SK-N-SH treated with all-trans-retinoic acid at 6 μM for 48 hours (cell line): ENCODE data around the gene GALNTL6.

Experiments used
- ARNTL ChIP-seq: fragments of 450-650 bp; formaldehyde crosslinking; IDR thresholded peaks from 2 replicates; pipeline ENCODE4 v1.5.0; 2020; ENCODE audit warnings: low read depth, mild to moderate bottlenecking, moderate library complexity, borderline replicate concordance
- CSRNP3 ChIP-seq: fragments of 250-450 bp; sonication (Bioruptor Pico); IDR thresholded peaks from 2 replicates; pipeline ENCODE4 v1.5.1; 2021; ENCODE audit warnings: mild to moderate bottlenecking, moderate library complexity
- PATZ1 ChIP-seq: fragments of 250-450 bp; sonication (Bioruptor Pico); IDR thresholded peaks from 2 replicates; pipeline ENCODE4 v1.8.0; 2020; ENCODE audit warnings: mild to moderate bottlenecking, moderate library complexity, borderline replicate concordance
- POU6F1 ChIP-seq: fragments of 250-450 bp; sonication (Bioruptor Pico); IDR thresholded peaks from 2 replicates; pipeline ENCODE4 v1.8.0; 2021; ENCODE audit warnings: low read depth, mild to moderate bottlenecking, moderate library complexity, borderline replicate concordance
- RARB ChIP-seq: fragments of 250-450 bp; sonication (Bioruptor Pico); IDR thresholded peaks from 2 replicates; pipeline ENCODE4 v1.8.0; 2021; ENCODE audit warnings: mild to moderate bottlenecking, moderate library complexity
- ZFP3 ChIP-seq: fragments of 250-450 bp; sonication (Bioruptor Pico); IDR thresholded peaks from 2 replicates; pipeline ENCODE4 v1.5.0; 2020; ENCODE audit warnings: mild to moderate bottlenecking, moderate library complexity
- ZFP30 ChIP-seq: fragments of 450-650 bp; formaldehyde crosslinking; IDR thresholded peaks from 2 replicates; pipeline ENCODE4 v1.5.0; 2022; ENCODE audit warnings: mild to moderate bottlenecking, moderate library complexity
- ZNF565 ChIP-seq: fragments of 450-650 bp; formaldehyde crosslinking; conservative IDR thresholded peaks from 2 replicates; pipeline ENCODE4 v1.5.0; 2020; ENCODE audit warnings: low read depth, mild to moderate bottlenecking, moderate library complexity
- ZNF8 ChIP-seq: fragments of 450-650 bp; formaldehyde crosslinking; IDR thresholded peaks from 2 replicates; pipeline ENCODE4 v1.5.0; 2020; ENCODE audit warnings: mild to moderate bottlenecking, moderate library complexity

GRCh38 chr4:172631832-172632231 is 818.6 kb downstream of the GALNTL6 start:
- TF ChIP-seq POU6F1 (CRISPR knock-in tag) (no peak), CSRNP3 (no peak), RARB (no peak), PATZ1 (CRISPR knock-in tag) (no peak), ZFP3 (CRISPR knock-in tag) (no peak), ZNF8 (no peak), ZFP30 (no peak), ZNF565 (CRISPR knock-in tag) (no peak), ARNTL (CRISPR knock-in tag) (no peak)
